Upper lobe of left lung (tissue), 4 donors: ENCODE results near the gene PSME3.

Experiments
- CTCF ChIP-seq, 6 experiments: fragments of 450-650 bp in 4 of 6; fragments of 200-600 bp in 2 of 6; sonication (generic) in 2 of 6; IDR thresholded peaks; one replicate each; pipeline ENCODE4 v1.5.1; 2016 to 2019; ENCODE audit warnings: antibody characterized with exemption in 6 of 6
- EP300 ChIP-seq, 4 donors: sonication (generic); formaldehyde crosslinking; IDR thresholded peaks; one replicate each; pipeline ENCODE4 v1.5.1; 2017; ENCODE audit warnings: antibody characterized with exemption in 4 of 4, control low read depth in 2 of 4
- POLR2A ChIP-seq, 4 donors: fragments of 450-650 bp; IDR thresholded peaks; one replicate each; pipeline ENCODE4 v1.5.1; 2016 to 2017; ENCODE audit warnings: antibody characterized with exemption in 4 of 4, mild to moderate bottlenecking in 2 of 4
- POLR2AphosphoS5 ChIP-seq, 2 donors: sonication (generic); formaldehyde crosslinking; IDR thresholded peaks; one replicate each; pipeline ENCODE4 v1.5.1; 2017; ENCODE audit warnings: antibody characterized with exemption in 2 of 2

DNA sequence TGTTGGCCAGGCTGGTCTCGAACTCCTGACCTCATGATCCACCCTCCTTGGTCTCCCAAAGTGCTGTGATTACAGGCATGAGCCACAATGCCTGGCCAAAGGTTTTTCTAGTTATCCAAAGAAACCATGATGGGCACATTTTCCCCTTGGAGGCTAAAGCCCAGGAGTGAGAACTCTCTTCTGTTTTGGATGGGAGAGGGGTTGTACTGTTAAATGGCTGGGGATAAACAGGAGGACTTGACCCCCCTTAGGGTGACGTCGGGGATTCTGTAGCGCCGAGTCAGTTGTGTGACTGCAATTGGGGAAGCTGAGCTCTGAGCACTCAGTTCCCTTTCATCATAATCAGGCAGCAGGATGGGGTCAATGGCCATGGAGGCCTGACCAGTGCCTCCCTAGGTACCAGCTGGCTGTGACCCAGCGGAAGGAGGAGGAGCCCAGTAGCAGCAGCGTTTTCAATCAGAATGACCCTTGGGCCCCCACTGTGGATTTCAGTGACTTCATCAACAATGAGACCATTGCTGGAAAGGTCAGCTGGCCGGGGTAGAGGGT is 21.9 kb downstream of the PSME3 start:
- no peak for TF ChIP-seq POLR2AphosphoS5 (IDR thresholded peaks at IDR 0.05)
- TF ChIP-seq CTCF (IDR thresholded peaks at IDR 0.05) = no peak
- no peak for TF ChIP-seq POLR2A (IDR thresholded peaks at IDR 0.05)
- no peak for TF ChIP-seq EP300 (IDR thresholded peaks at IDR 0.05)
